Panc1 (cell line): ENCODE data around the gene ASCL1. TPM values are rescaled to one million over a fixed set of nuclear protein-coding genes. Genes with fewer than 3 reads are reported as not detected.

ENCODE experiments used
- ATAC-seq: fragments of 200-7000 bp; cut with Tn5 transposase; 2 replicates; pipeline ENCODE4 v1.9.1; 2020; ENCODE audit warnings: mild to moderate bottlenecking, moderate library complexity
- BruUV-seq: library from RNA; stranded (reverse); fragments of 400-500 nt; replicated peaks from 2 replicates; lab custom pipeline; 2021; lab: Mats Ljungman, UMichigan
- CTCF ChIA-PET: fragments of 300-600 bp; sonication (Branson Sonifier 250); formaldehyde crosslinking; loops from one replicate; lab custom pipeline; 2022; ENCODE audit warnings: antibody characterized with exemption; lab: Charles Lee
- POLR2A ChIA-PET: fragments of 300-600 bp; sonication (Branson Sonifier 250); formaldehyde crosslinking; loops from one replicate; lab custom pipeline; 2022; ENCODE audit warnings: antibody characterized with exemption; lab: Charles Lee
- DNase-seq: peaks from one replicate; pipeline ENCODE4 v3.0.0-alpha.2; 2010; ENCODE audit warnings: low read depth, low spot score
- H3K27ac ChIP-seq: 2 replicates; pipeline ENCODE4 v1.5.1; 2011; ENCODE audit warnings: mild to moderate bottlenecking, low read length, inconsistent platforms
- H3K27me3 ChIP-seq: fragments of 200-500 bp; sonication (Bioruptor generic); 2 replicates; pipeline ENCODE4 v1.6.0; 2014; ENCODE audit warnings: low read length, inconsistent platforms; ENCODE audit not compliant: control insufficient read depth, insufficient read depth
- H3K36me3 ChIP-seq: fragments of 200-500 bp; sonication (Bioruptor generic); 2 replicates; pipeline ENCODE4 v1.5.1; 2014; ENCODE audit warnings: inconsistent platforms, mild to moderate bottlenecking, low read length, moderate library complexity; ENCODE audit not compliant: control insufficient read depth, insufficient read depth
- H3K4me1 ChIP-seq: 2 replicates; pipeline ENCODE4 v1.5.1; 2011; ENCODE audit warnings: inconsistent platforms, mild to moderate bottlenecking, low read length, moderate library complexity; ENCODE audit not compliant: control insufficient read depth, insufficient read depth
- H3K4me3 ChIP-seq, 2 experiments: 2 replicates each; pipeline ENCODE4 v1.5.1; 2011 to 2012; ENCODE audit warnings: low read depth in 2 of 2, low read length in 2 of 2, mild to moderate bottlenecking in 2 of 2, inconsistent platforms in 1 of 2, moderate library complexity in 1 of 2
- H3K9me3 ChIP-seq: fragments of 200-500 bp; sonication (Bioruptor generic); 2 replicates; pipeline ENCODE4 v1.5.1; 2014; ENCODE audit warnings: low read depth, mild to moderate bottlenecking, inconsistent platforms, low read length, moderate library complexity; ENCODE audit not compliant: control insufficient read depth, insufficient read depth
- POLR2AphosphoS5 ChIP-seq: IDR thresholded peaks from 2 replicates; pipeline ENCODE4 v1.6.1; 2012; ENCODE audit warnings: mild to moderate bottlenecking, low read depth, low read length, moderate library complexity
- SIN3A ChIP-seq: IDR thresholded peaks from 2 replicates; pipeline ENCODE4 v1.6.1; 2012; ENCODE audit warnings: low read depth, mild to moderate bottlenecking, low read length, moderate library complexity, borderline replicate concordance; ENCODE audit not compliant: insufficient read depth
- TCF7L2 ChIP-seq: IDR thresholded peaks from 2 replicates; pipeline ENCODE4 v1.6.1; 2011; ENCODE audit warnings: mild to moderate bottlenecking, low read depth, low read length, inconsistent platforms
- in situ Hi-C: cut with HindIII; loops from 2 replicates; pipeline ENCODE4 v1.10.0; 2016; ENCODE audit warnings: low sequenced_read_pairs, low pct_unique_long_range_greater_than_20kb
- intact Hi-C: fragments of 100-400 bp; cut with micrococcal nuclease; formaldehyde crosslinking; loops from one replicate; pipeline ENCODE4 v1.10.0; 2022; ENCODE audit not compliant: unreplicated experiment
- total RNA-seq: library from RNA; stranded (reverse); gene quantifications from one replicate; pipeline ENCODE4 v1.2.1, GENCODE V29; 2021; ENCODE audit not compliant: unreplicated experiment
- TF ChIP-seq, protein P1 (sequence below): fragments of 450-650 bp; IDR thresholded peaks from 2 replicates; pipeline ENCODE4 v1.5.1; 2017; ENCODE audit warnings: mild to moderate bottlenecking
- TF ChIP-seq, protein P2 (sequence below), 2 experiments: IDR thresholded peaks; 2 replicates each; pipeline ENCODE4 v1.6.1; 2011 to 2012; ENCODE audit warnings: low read depth in 2 of 2, control low read depth in 1 of 2, low read length in 1 of 2, mild to moderate bottlenecking in 1 of 2, moderate library complexity in 1 of 2; ENCODE audit not compliant: insufficient read depth in 1 of 2

The ASCL1 gene
- total RNA-seq, 1 experiment from 2014 or later, result not detected

- Histone ChIP-seq H3K9me3 (no peaks in the 10 kb centered on the region), H3K4me1 (no peaks in the 10 kb centered on the region), H3K4me3 (no peak overlapping the region), H3K27ac (no peak overlapping the region), H3K36me3 (no peaks in the 10 kb centered on the region), H3K27me3 (peaks cover 26% of the 10 kb centered on the region)
- ATAC-seq (no peak), DNase-seq (no peak)
- ChIA-PET POLR2A (no interaction called here), CTCF (no interaction called here)
- BruUV-seq, result no TSS peak
- intact Hi-C loops (no loop called here), in situ Hi-C loops (no loop called here)
- TF ChIP-seq TCF7L2 (no peak), POLR2AphosphoS5 (no peak), SIN3A (no peak)
- TF ChIP-seq, protein P1, sequence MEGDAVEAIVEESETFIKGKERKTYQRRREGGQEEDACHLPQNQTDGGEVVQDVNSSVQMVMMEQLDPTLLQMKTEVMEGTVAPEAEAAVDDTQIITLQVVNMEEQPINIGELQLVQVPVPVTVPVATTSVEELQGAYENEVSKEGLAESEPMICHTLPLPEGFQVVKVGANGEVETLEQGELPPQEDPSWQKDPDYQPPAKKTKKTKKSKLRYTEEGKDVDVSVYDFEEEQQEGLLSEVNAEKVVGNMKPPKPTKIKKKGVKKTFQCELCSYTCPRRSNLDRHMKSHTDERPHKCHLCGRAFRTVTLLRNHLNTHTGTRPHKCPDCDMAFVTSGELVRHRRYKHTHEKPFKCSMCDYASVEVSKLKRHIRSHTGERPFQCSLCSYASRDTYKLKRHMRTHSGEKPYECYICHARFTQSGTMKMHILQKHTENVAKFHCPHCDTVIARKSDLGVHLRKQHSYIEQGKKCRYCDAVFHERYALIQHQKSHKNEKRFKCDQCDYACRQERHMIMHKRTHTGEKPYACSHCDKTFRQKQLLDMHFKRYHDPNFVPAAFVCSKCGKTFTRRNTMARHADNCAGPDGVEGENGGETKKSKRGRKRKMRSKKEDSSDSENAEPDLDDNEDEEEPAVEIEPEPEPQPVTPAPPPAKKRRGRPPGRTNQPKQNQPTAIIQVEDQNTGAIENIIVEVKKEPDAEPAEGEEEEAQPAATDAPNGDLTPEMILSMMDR, result no peak
- TF ChIP-seq, protein P2, sequence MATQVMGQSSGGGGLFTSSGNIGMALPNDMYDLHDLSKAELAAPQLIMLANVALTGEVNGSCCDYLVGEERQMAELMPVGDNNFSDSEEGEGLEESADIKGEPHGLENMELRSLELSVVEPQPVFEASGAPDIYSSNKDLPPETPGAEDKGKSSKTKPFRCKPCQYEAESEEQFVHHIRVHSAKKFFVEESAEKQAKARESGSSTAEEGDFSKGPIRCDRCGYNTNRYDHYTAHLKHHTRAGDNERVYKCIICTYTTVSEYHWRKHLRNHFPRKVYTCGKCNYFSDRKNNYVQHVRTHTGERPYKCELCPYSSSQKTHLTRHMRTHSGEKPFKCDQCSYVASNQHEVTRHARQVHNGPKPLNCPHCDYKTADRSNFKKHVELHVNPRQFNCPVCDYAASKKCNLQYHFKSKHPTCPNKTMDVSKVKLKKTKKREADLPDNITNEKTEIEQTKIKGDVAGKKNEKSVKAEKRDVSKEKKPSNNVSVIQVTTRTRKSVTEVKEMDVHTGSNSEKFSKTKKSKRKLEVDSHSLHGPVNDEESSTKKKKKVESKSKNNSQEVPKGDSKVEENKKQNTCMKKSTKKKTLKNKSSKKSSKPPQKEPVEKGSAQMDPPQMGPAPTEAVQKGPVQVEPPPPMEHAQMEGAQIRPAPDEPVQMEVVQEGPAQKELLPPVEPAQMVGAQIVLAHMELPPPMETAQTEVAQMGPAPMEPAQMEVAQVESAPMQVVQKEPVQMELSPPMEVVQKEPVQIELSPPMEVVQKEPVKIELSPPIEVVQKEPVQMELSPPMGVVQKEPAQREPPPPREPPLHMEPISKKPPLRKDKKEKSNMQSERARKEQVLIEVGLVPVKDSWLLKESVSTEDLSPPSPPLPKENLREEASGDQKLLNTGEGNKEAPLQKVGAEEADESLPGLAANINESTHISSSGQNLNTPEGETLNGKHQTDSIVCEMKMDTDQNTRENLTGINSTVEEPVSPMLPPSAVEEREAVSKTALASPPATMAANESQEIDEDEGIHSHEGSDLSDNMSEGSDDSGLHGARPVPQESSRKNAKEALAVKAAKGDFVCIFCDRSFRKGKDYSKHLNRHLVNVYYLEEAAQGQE (IDR thresholded peaks at IDR 0.05; ENCODE audit: insufficient read depth in 1 of 2, low read depth in 2 of 2, low read length in 1 of 2), result no peak
Observed at GRCh38 chr12:102962986-102963385, 5.5 kb downstream of the ASCL1 start.

DNA sequence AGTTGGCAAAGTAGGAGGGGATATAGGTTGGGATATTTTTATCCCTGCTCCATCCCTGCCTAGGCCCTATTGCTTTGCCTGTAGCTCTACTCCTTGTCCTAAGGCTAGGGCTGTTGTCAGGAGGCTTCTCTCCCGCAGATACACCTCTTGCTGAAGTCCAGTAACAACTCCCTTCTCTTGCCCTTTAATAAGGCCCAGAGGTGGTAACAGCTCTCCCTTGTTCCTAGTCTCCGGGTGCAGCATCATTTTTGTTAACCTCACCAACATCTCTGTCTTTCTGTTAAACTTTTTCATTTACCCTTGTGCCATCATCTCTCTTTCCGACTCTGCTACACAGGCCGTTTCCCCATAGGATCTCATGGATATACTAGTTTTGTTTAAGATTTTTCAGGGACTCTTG is 6.3 kb downstream of the ASCL1 start:
- in situ Hi-C loops, result no loop called here
- intact Hi-C loops, result no loop called here
- TF ChIP-seq, protein P1, result no peak
- TF ChIP-seq TCF7L2, result no peak
- TF ChIP-seq SIN3A, result no peak
- TF ChIP-seq, protein P2 (IDR thresholded peaks at IDR 0.05; ENCODE audit: insufficient read depth in 1 of 2, low read depth in 2 of 2, low read length in 1 of 2), result no peak
- no peak for TF ChIP-seq POLR2AphosphoS5
- no peaks in the 10 kb centered on the region for H3K4me1 ChIP-seq
- peaks cover 26% of the 10 kb centered on the region for H3K27me3 ChIP-seq
- no peaks in the 10 kb centered on the region for H3K9me3 ChIP-seq
- DNase-seq (no peak), ATAC-seq (no peak)
- no peak overlapping the region for H3K4me3 ChIP-seq
- H3K27ac ChIP-seq, result no peak overlapping the region
- no peaks in the 10 kb centered on the region for H3K36me3 ChIP-seq
- ChIA-PET CTCF (no interaction called here), POLR2A (no interaction called here)
- no TSS peak for BruUV-seq
